ENCODE measurements around the gene GAB2.

GRCh38 chr11:78197816-78198215 is 219.8 kb downstream of the GAB2 start:
- TF ChIP-seq, protein P1, sequence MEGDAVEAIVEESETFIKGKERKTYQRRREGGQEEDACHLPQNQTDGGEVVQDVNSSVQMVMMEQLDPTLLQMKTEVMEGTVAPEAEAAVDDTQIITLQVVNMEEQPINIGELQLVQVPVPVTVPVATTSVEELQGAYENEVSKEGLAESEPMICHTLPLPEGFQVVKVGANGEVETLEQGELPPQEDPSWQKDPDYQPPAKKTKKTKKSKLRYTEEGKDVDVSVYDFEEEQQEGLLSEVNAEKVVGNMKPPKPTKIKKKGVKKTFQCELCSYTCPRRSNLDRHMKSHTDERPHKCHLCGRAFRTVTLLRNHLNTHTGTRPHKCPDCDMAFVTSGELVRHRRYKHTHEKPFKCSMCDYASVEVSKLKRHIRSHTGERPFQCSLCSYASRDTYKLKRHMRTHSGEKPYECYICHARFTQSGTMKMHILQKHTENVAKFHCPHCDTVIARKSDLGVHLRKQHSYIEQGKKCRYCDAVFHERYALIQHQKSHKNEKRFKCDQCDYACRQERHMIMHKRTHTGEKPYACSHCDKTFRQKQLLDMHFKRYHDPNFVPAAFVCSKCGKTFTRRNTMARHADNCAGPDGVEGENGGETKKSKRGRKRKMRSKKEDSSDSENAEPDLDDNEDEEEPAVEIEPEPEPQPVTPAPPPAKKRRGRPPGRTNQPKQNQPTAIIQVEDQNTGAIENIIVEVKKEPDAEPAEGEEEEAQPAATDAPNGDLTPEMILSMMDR (IDR thresholded peaks at IDR 0.05), result no peak
- no peak for TF ChIP-seq POLR2A (IDR thresholded peaks at IDR 0.05)

All from adrenal gland (tissue), 5 donors.